ENCODE results near the gene POLR1C. TPM values are rescaled to one million over a fixed set of nuclear protein-coding genes. Genes with fewer than 3 reads are reported as not detected.

Gene POLR1C
- total RNA-seq, 1 donor = 28.5 TPM

DNA sequence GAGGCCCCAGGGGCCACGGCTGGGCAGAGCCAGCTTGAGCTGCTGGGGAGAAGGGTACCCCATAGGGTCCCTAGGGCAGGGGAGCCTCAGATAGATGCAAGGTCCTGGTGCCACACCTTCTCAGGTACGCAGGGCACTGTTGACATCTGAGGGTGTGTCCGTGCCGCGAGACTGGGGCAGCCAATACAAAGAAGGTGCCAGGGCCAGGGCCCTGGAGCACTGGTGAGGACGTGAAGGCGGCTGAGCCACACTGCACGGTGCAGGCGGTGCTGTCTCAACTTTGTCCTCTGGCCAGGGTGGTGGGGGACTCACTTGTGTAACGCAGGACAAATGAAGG is 6.1 kb upstream of the POLR1C start:
- TF ChIP-seq, protein P1, sequence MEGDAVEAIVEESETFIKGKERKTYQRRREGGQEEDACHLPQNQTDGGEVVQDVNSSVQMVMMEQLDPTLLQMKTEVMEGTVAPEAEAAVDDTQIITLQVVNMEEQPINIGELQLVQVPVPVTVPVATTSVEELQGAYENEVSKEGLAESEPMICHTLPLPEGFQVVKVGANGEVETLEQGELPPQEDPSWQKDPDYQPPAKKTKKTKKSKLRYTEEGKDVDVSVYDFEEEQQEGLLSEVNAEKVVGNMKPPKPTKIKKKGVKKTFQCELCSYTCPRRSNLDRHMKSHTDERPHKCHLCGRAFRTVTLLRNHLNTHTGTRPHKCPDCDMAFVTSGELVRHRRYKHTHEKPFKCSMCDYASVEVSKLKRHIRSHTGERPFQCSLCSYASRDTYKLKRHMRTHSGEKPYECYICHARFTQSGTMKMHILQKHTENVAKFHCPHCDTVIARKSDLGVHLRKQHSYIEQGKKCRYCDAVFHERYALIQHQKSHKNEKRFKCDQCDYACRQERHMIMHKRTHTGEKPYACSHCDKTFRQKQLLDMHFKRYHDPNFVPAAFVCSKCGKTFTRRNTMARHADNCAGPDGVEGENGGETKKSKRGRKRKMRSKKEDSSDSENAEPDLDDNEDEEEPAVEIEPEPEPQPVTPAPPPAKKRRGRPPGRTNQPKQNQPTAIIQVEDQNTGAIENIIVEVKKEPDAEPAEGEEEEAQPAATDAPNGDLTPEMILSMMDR (IDR thresholded peaks at IDR 0.05; ENCODE audit: insufficient read depth, low read depth, low read length) = no peak
- peak overlapping the region; percentile 62 for H3K4me3 ChIP-seq (ENCODE audit: low read depth, low read length)
- no peak for DNase-seq (ENCODE audit: low read depth)

DNA sequence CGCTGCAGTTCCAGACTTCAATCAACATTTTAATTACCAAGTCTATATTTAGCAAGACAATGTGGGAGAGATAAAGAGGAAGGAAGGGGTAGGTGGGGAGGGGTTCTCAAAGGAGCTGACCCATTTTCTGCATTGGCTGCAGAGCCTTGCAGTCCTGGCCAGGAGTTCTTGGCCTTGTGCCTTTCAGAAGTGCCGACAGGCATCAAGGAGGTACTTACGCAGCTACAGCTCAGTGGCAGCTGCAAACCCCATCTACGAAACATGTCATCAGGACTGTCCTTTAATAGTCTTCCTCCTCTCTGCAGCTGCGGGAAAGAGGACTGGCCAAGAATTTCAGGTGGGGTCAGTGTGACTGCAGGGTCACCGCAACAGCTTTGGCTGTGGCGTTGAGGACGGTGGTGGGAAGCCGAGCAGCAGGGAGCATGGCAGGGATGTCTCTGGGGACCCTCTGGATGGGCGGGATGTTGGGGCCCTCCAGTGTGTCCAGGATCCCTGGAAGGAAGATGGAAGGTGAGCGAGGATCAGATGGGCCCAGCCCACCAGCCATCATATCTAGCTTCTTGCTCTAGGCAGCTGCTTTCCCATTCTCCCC is 5.0 kb upstream of the POLR1C start:
- TF ChIP-seq, protein P1 (IDR thresholded peaks at IDR 0.05; ENCODE audit: insufficient read depth, low read depth, low read length) = no peak
- H3K4me3 ChIP-seq (ENCODE audit: low read depth, low read length) = no peak overlapping the region
- DNase-seq (ENCODE audit: low read depth) = no peak

DNA sequence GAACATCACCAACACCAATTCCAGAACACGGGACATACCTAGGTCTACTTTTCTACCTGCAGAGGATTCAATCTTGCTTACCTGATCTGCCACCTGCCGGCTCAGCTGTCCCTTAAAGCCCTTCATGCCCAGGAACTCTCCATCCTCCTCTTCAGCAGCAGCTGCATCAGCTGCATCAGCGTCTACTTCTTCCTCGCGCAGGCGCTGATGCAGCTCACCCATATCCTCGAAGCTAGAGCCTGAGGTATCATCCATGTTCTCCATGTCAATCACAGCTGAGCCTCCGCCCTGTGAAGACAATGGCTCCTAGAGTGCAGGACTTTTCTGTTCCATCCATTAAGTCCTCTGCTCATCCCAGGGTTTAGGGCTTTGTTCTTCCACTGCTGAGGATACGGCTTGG is 1.1 kb upstream of the POLR1C start:
- TF ChIP-seq, protein P1 (IDR thresholded peaks at IDR 0.05; ENCODE audit: insufficient read depth, low read depth, low read length) = no peak
- DNase-seq (ENCODE audit: low read depth) = no peak
- H3K4me3 ChIP-seq (ENCODE audit: low read depth, low read length) = peak overlapping the region; percentile 89

DNA sequence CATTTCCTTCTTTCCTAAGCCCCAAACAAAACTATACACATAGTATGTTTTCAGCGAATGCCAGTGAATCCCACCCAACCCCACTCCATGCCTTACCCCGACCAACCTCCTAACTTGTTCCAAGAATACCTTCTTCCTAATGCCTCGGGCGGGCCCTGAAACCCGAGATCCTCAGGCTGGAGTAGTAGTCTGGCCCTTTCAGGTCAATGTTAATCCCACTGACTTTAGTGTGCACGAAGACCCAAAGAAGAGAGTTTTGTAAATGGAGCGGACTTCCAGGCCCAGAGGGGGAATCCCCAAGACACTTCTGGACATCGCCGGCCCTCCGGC is 557 bp upstream of the POLR1C start:
- DNase-seq (ENCODE audit: low read depth) = no peak
- H3K4me3 ChIP-seq (ENCODE audit: low read depth, low read length) = peak overlapping the region; percentile 89
- TF ChIP-seq, protein P1 (IDR thresholded peaks at IDR 0.05; ENCODE audit: insufficient read depth, low read depth, low read length) = no peak

DNA sequence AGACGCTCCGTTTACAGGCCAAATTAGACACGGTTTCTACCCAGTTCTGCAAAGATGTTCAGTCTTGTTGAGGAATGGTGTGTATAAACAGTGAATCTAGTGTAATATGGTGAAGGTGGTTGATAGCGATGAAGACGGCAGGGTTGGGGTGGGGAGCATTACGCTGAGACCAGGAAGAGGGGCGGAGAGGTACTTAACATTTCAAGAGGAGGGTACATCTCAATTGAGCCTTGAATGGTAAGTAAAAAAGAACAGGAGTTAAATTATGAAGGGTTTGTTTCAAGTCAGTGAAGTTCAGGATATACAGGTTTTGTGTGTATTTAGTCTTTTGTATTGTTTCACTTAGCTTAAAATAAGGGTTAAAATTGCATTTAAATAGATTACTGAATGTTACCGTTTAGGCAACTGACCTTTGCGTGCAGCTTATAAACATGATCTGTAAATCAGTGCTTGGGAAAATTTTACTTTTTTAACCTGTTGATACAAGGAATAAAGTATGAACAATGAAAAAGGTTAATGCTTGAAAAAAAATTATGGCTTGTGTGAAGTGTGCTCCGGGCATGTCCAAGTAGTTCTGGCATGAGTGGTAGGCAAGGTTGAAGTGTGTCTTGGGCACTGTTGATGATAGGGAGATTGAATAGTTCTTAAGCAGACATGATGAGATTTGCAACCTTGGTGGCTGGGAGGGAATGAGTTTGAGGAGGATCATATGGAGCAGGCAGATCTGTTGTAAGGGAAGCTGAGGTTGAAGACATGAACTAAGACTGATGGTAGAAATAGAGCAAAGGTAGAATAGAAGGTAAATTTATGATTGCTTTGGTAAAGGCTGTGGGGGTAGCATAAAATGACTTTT is 842 bp downstream of the POLR1C start:
- TF ChIP-seq, protein P1 (IDR thresholded peaks at IDR 0.05; ENCODE audit: insufficient read depth, low read depth, low read length) = no peak
- peak overlapping the region; percentile 89 for H3K4me3 ChIP-seq (ENCODE audit: low read depth, low read length)
- peak; percentile 13 for DNase-seq (ENCODE audit: low read depth)

DNA sequence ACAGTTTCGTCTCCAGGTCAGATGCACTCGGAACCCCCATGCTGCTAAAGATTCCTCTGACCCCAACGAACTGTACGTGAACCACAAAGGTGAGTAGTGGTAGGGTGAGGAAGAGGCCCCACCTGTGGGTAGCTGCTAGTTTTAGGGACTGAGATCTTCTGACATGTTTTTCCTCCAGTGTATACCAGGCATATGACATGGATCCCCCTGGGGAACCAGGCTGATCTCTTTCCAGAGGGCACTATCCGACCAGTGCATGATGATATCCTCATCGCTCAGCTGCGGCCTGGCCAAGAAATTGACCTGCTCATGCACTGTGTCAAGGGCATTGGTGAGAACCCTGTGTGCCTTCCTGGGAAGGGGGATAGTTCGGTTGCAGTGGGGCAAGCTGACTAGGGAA is 3.2 kb downstream of the POLR1C start:
- no peak for DNase-seq (ENCODE audit: low read depth)
- TF ChIP-seq, protein P1 (IDR thresholded peaks at IDR 0.05; ENCODE audit: insufficient read depth, low read depth, low read length) = no peak
- no peak overlapping the region for H3K4me3 ChIP-seq (ENCODE audit: low read depth, low read length)
